HepG2 (cell line): ENCODE data around the gene ANKS1A. TPM values are rescaled to one million over a fixed set of nuclear protein-coding genes. Genes with fewer than 3 reads are reported as not detected.

ENCODE experiments used
- ATAC-seq: fragments of 200-7000 bp; cut with Tn5 transposase; 3 replicates; pipeline ENCODE4 v1.9.1; 2020; ENCODE audit warnings: mild to moderate bottlenecking, moderate library complexity
- BruUV-seq: library from RNA; stranded (reverse); fragments of 400-500 nt; replicated peaks from 2 replicates; lab custom pipeline; 2021; lab: Mats Ljungman, UMichigan
- CTCF ChIA-PET: fragments of 300-600 bp; formaldehyde crosslinking; extraction: SDS; loops from one replicate; lab custom pipeline; 2021; ENCODE audit warnings: low total read pairs, inconsistent platforms, low intra/inter-chr PET ratio; lab: Yijun Ruan, JAX
- POLR2A ChIA-PET: fragments of 350-600 bp; sonication (Branson Sonifier 250); formaldehyde crosslinking; loops from one replicate; lab custom pipeline; 2020; ENCODE audit warnings: antibody characterized with exemption, inconsistent platforms; lab: Yijun Ruan, JAX
- DNase-seq: peaks from one replicate; pipeline ENCODE4 v3.0.0-alpha.2; 2015; ENCODE audit warnings: low spot score
- FAIRE-seq: peaks from 3 replicates; lab custom pipeline; 2011; peaks lifted over from hg19 to GRCh38; lab: Jason Lieb, UNC
- H2AFZ ChIP-seq: one replicate; pipeline ENCODE4 v1.6.1; 2011; ENCODE audit warnings: low read length, inconsistent platforms
- H3K27ac ChIP-seq: fragments of 300-600 bp; 3 replicates; pipeline ENCODE4 v1.8.0; 2011; ENCODE audit warnings: mixed run types, mild to moderate bottlenecking, mixed read lengths, low read length, inconsistent platforms; ENCODE audit not compliant: insufficient read depth; ENCODE audit errors: extremely low read length
- H3K27me3 ChIP-seq, 2 experiments: fragments of 200-600 bp in 1 of 2; 2 replicates in 1 of 2; 3 replicates in 1 of 2; pipeline versions ENCODE4 v1.6.0 to v1.8.0; 2011; ENCODE audit warnings: low read length in 2 of 2, mild to moderate bottlenecking in 2 of 2, moderate library complexity in 2 of 2, inconsistent platforms in 1 of 2; ENCODE audit not compliant: insufficient read depth in 2 of 2, control insufficient read depth in 1 of 2
- H3K36me3 ChIP-seq, 2 experiments: fragments of 200-600 bp in 1 of 2; replicated peaks in 1 of 2; 2 replicates in 1 of 2; 3 replicates in 1 of 2; pipeline versions ENCODE4 v1.5.1 to v1.8.0; 2011; ENCODE audit warnings: low read length in 2 of 2, inconsistent platforms in 1 of 2; ENCODE audit not compliant: insufficient read depth in 2 of 2, control insufficient read depth in 1 of 2
- H3K4me1 ChIP-seq: 2 replicates; pipeline ENCODE4 v1.5.1; 2012; ENCODE audit warnings: low read length, inconsistent platforms; ENCODE audit not compliant: insufficient read depth
- H3K4me2 ChIP-seq: 2 replicates; pipeline ENCODE4 v1.6.0; 2011; ENCODE audit warnings: low read depth, low read length, inconsistent platforms
- H3K4me3 ChIP-seq, 3 experiments: fragments of 200-600 bp in 1 of 3; sonication (generic), shearing (Covaris generic) in 1 of 3; replicated peaks in 1 of 3; 2 replicates each; pipeline ENCODE4 v1.5.1; 2011 to 2016; ENCODE audit warnings: low read length in 3 of 3, inconsistent platforms in 2 of 3, low read depth in 2 of 3, mild to moderate bottlenecking in 2 of 3, control low read depth in 1 of 3, mixed read lengths in 1 of 3; ENCODE audit not compliant: insufficient read depth in 1 of 3
- H3K79me2 ChIP-seq: one replicate; pipeline ENCODE4 v1.6.1; 2011; ENCODE audit warnings: low read length, inconsistent platforms; ENCODE audit not compliant: insufficient read depth
- H3K9ac ChIP-seq: 2 replicates; pipeline ENCODE4 v1.6.0; 2011; ENCODE audit warnings: mild to moderate bottlenecking, low read depth, low read length, inconsistent platforms; ENCODE audit not compliant: insufficient read depth
- H3K9me3 ChIP-seq: 2 replicates; pipeline ENCODE4 v1.5.1; 2012; ENCODE audit warnings: mild to moderate bottlenecking, low read length
- H4K20me1 ChIP-seq: 2 replicates; pipeline ENCODE4 v1.6.0; 2011; ENCODE audit warnings: inconsistent platforms, mild to moderate bottlenecking, low read length, moderate library complexity; ENCODE audit not compliant: insufficient read depth
- BCL3 ChIP-seq: sonication (generic); formaldehyde crosslinking; IDR thresholded peaks from 2 replicates; pipeline ENCODE4 v1.5.1; 2020; ENCODE audit warnings: mild to moderate bottlenecking, missing genetic modification reagents, moderate library complexity
- BHLHE40 ChIP-seq: IDR thresholded peaks from 2 replicates; pipeline ENCODE4 v1.6.1; 2011; ENCODE audit warnings: low read length, improper control_type of control experiment
- DMAP1 ChIP-seq: IDR thresholded peaks from 2 replicates; pipeline ENCODE4 v1.6.1; 2016
- DPF2 ChIP-seq: sonication (generic); formaldehyde crosslinking; IDR thresholded peaks from 2 replicates; pipeline ENCODE4 v1.4.0; 2020; ENCODE audit warnings: mild to moderate bottlenecking, low read depth, missing genetic modification reagents, borderline replicate concordance
- MNT ChIP-seq: fragments of 450-650 bp; IDR thresholded peaks from 2 replicates; pipeline ENCODE4 v1.6.1; 2016
- SIN3B ChIP-seq: fragments of 150-350 bp; IDR thresholded peaks from 2 replicates; pipeline ENCODE4 v1.6.1; 2014; ENCODE audit warnings: low read length
- TBX3 ChIP-seq: fragments of 450-650 bp; IDR thresholded peaks from 2 replicates; pipeline ENCODE4 v1.6.1; 2017; ENCODE audit warnings: antibody characterized with exemption, mild to moderate bottlenecking, inconsistent platforms, borderline replicate concordance
- ZBTB42 ChIP-seq: sonication (generic); formaldehyde crosslinking; IDR thresholded peaks from 2 replicates; pipeline ENCODE4 v1.5.0; 2020; ENCODE audit warnings: mild to moderate bottlenecking, missing genetic modification reagents
- ZMYM3 ChIP-seq: sonication (generic); formaldehyde crosslinking; IDR thresholded peaks from 2 replicates; pipeline ENCODE4 v1.5.1; 2020; ENCODE audit warnings: mild to moderate bottlenecking, missing genetic modification reagents
- ZNF263 ChIP-seq: sonication (generic); formaldehyde crosslinking; IDR thresholded peaks from 2 replicates; pipeline ENCODE4 v1.4.0; 2020; ENCODE audit warnings: missing genetic modification reagents
- ZNF577 ChIP-seq: sonication (generic); formaldehyde crosslinking; IDR thresholded peaks from 2 replicates; pipeline ENCODE4 v1.4.0; 2020; ENCODE audit warnings: mild to moderate bottlenecking, low read depth, missing genetic modification reagents, borderline replicate concordance
- ZNF605 ChIP-seq: sonication (generic); formaldehyde crosslinking; IDR thresholded peaks from 2 replicates; pipeline ENCODE4 v1.8.0; 2022; ENCODE audit warnings: mild to moderate bottlenecking, missing genetic modification reagents
- ZNF709 ChIP-seq: sonication (generic); formaldehyde crosslinking; IDR thresholded peaks from 2 replicates; pipeline ENCODE4 v1.5.0; 2020; ENCODE audit warnings: mild to moderate bottlenecking, missing genetic modification reagents
- ZNF777 ChIP-seq: sonication (generic); formaldehyde crosslinking; IDR thresholded peaks from 2 replicates; pipeline ENCODE4 v1.4.0; 2020; ENCODE audit warnings: missing genetic modification reagents
- ZNF788 ChIP-seq: sonication (generic); formaldehyde crosslinking; IDR thresholded peaks from 2 replicates; pipeline ENCODE4 v1.5.0; 2020; ENCODE audit warnings: mild to moderate bottlenecking, missing genetic modification reagents, borderline replicate concordance
- ZNF883 ChIP-seq: sonication (generic); formaldehyde crosslinking; IDR thresholded peaks from 2 replicates; pipeline ENCODE4 v1.5.1; 2020; ENCODE audit warnings: mild to moderate bottlenecking, missing genetic modification reagents; ENCODE audit errors: not compliant biosample characterization
- WGBS: methylation state at CpG from one replicate; pipeline ENCODE4 v1.1.6; 2017; ENCODE audit warnings: low lambda C conversion rate; 5-methylcytosine and 5-hydroxymethylcytosine counted together
- in situ Hi-C: cut with HindIII; loops from 2 replicates; pipeline ENCODE4 v1.10.0; 2017; ENCODE audit warnings: low pct_unique_long_range_greater_than_20kb; ENCODE audit not compliant: extremely low pct_ligation_motif_present
- intact Hi-C: fragments of 100-400 bp; cut with micrococcal nuclease; formaldehyde crosslinking; loops from one replicate; pipeline ENCODE4 v1.10.0; 2022; ENCODE audit not compliant: unreplicated experiment
- polyA plus RNA-seq, 8 experiments: library from polyadenylated mRNA; depleted of rRNA in 3 of 8; stranded (reverse) in 7 of 8; unstranded in 1 of 8; fragments of >200 nt; fragmentation: Illumina TruSeq in 4 of 8; extraction: Trizol in 4 of 8; gene quantifications; 2 replicates each; pipeline versions ENCODE4 v1.2.1 to v1.2.3, GENCODE V29; 2011 to 2016; ENCODE audit warnings: low read depth in 4 of 8, missing spikeins in 1 of 8, mixed read lengths in 1 of 8; ENCODE audit not compliant: insufficient read depth in 1 of 8
- total RNA-seq, 5 experiments: library from RNA; depleted of rRNA; stranded (reverse); fragments of >200 nt; fragmentation: Illumina TruSeq; extraction: Trizol; gene quantifications; 2 replicates each; pipeline ENCODE4 v1.2.3, GENCODE V29; 2016; ENCODE audit warnings: low read depth in 1 of 5
- TF ChIP-seq, protein P1 (sequence below), 2 experiments: fragments of 450-650 bp in 1 of 2; sonication (generic) in 1 of 2; formaldehyde crosslinking; IDR thresholded peaks; 2 replicates each; pipeline versions ENCODE4 v1.5.0 to v1.8.0; 2020 to 2022; ENCODE audit warnings: mild to moderate bottlenecking in 1 of 2, missing genetic modification reagents in 1 of 2

ANKS1A gene
- total and polyA plus RNA-seq, 2 of the 13 experiments (the other 11 are each of a cell fraction or from before 2014, with no cell fraction given): 7.2 to 15.1 TPM

- peaks cover 47% of the 10 kb centered on the region for H3K79me2 ChIP-seq
- WGBS: 96% methylated on average over 1 of the region's 1 CpG
- 0 out of 2 replicates have a peak, but pooled peaks cover 3% of the 10 kb centered on the region for H4K20me1 ChIP-seq
- no peaks in the 10 kb centered on the region for H3K27me3 ChIP-seq
- intact Hi-C loops: no loop called here
- H3K4me3 ChIP-seq: no peak overlapping the region
- TF ChIP-seq ZNF605 (CRISPR knock-in tag) (no peak), TBX3 (no peak), ZNF777 (CRISPR knock-in tag) (no peak), ZNF263 (CRISPR knock-in tag) (no peak), ZBTB42 (CRISPR knock-in tag) (no peak)
- TF ChIP-seq, all 625 proteins: peak for 0
- BruUV-seq: no TSS peak
- H3K36me3 ChIP-seq: no peaks in the 10 kb centered on the region
- H3K9me3 ChIP-seq: no peaks in the 10 kb centered on the region
- ATAC-seq (no peak), FAIRE-seq (no peak), DNase-seq (no peak)
- POLR2A ChIA-PET: interaction anchor here (0.7 kb wide), 1 partner anchor 10 kb away, joined by 3 read pairs; no protein-coding TSS in a partner anchor
- CTCF ChIA-PET: no interaction called here
- no peak overlapping the region for H3K27ac ChIP-seq
- in situ Hi-C loops: no loop called here
- no peak overlapping the region for H2AFZ ChIP-seq
- no peak overlapping the region for H3K9ac ChIP-seq
- H3K4me1 ChIP-seq: peaks cover 44% of the 10 kb centered on the region
- H3K4me2 ChIP-seq: no peak overlapping the region
Observed at GRCh38 chr6:34897130-34897529, 8.1 kb downstream of the ANKS1A start.

- Histone ChIP-seq H2AFZ (no peak overlapping the region), H3K27me3 (no peaks in the 10 kb centered on the region), H3K36me3 (no peaks in the 10 kb centered on the region), H3K4me3 (no peak overlapping the region), H3K27ac (no peak overlapping the region), H3K9ac (no peak overlapping the region), H3K79me2 (peaks cover 41% of the 10 kb centered on the region), H4K20me1 (0 out of 2 replicates have a peak, but pooled peaks cover 3% of the 10 kb centered on the region), H3K4me1 (peaks cover 38% of the 10 kb centered on the region), H3K9me3 (no peaks in the 10 kb centered on the region), H3K4me2 (no peak overlapping the region)
- BruUV-seq: no TSS peak
- ATAC-seq (no peak), DNase-seq (no peak), FAIRE-seq (no peak)
- WGBS: 85% methylated on average over 1 of the region's 1 CpG
- intact Hi-C loops (no loop called here), in situ Hi-C loops (no loop called here)
- ChIA-PET CTCF (no interaction called here), POLR2A (no interaction called here)
- TF ChIP-seq DMAP1 (CRISPR knock-in tag) (no peak), BHLHE40 (no peak), BCL3 (CRISPR knock-in tag) (no peak), ZMYM3 (no peak), SIN3B (no peak), ZNF883 (CRISPR knock-in tag) (no peak), ZNF709 (CRISPR knock-in tag) (no peak), DPF2 (CRISPR knock-in tag) (no peak), ZNF788 (CRISPR knock-in tag) (no peak), MNT (no peak), ZNF577 (CRISPR knock-in tag) (no peak)
- TF ChIP-seq, protein P1, sequence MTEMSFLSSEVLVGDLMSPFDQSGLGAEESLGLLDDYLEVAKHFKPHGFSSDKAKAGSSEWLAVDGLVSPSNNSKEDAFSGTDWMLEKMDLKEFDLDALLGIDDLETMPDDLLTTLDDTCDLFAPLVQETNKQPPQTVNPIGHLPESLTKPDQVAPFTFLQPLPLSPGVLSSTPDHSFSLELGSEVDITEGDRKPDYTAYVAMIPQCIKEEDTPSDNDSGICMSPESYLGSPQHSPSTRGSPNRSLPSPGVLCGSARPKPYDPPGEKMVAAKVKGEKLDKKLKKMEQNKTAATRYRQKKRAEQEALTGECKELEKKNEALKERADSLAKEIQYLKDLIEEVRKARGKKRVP (CRISPR knock-in tag; IDR thresholded peaks at IDR 0.05): no peak
Observed at GRCh38 chr6:34897716-34898115, 8.7 kb downstream of the ANKS1A start.
